WERI-Rb-1 (cell line): ENCODE measurements around the gene FAM180A.

Source experiments
- DNase-seq: peaks from one replicate; pipeline ENCODE4 v3.0.0-alpha.2; 2020
- H3K27ac ChIP-seq: fragments of 250-450 bp; sonication (Bioruptor Pico); 2 replicates; pipeline ENCODE4 v1.5.1; 2020; ENCODE audit warnings: mild to moderate bottlenecking, moderate library complexity
- H3K27me3 ChIP-seq: fragments of 250-450 bp; sonication (Bioruptor Pico); 2 replicates; pipeline ENCODE4 v1.5.1; 2021; ENCODE audit warnings: mild to moderate bottlenecking, low read depth, moderate library complexity; ENCODE audit not compliant: insufficient read depth, severe bottlenecking
- H3K36me3 ChIP-seq: fragments of 250-450 bp; sonication (Bioruptor Pico); 2 replicates; pipeline ENCODE4 v1.5.1; 2020; ENCODE audit warnings: mild to moderate bottlenecking, moderate library complexity
- H3K4me3 ChIP-seq: 2 replicates; pipeline ENCODE4 v1.5.1; 2011; ENCODE audit warnings: low read depth, mild to moderate bottlenecking, control low read depth, low read length
- H3K9me3 ChIP-seq: fragments of 250-450 bp; sonication (Bioruptor Pico); 2 replicates; pipeline ENCODE4 v1.5.1; 2021; ENCODE audit warnings: mild to moderate bottlenecking, moderate library complexity; ENCODE audit not compliant: severe bottlenecking
- CTCF ChIP-seq: IDR thresholded peaks from 2 replicates; pipeline ENCODE4 v1.5.1; 2011; ENCODE audit warnings: low read depth, mild to moderate bottlenecking, control low read depth, inconsistent platforms, low read length

FAM180A gene

GRCh38 chr7:135775230-135775629, 26.6 kb upstream of the FAM180A start:
- no peak for DNase-seq
- H3K4me3 ChIP-seq = no peak overlapping the region
- no peak overlapping the region for H3K27ac ChIP-seq
- no peak for TF ChIP-seq CTCF
- no peaks in the 10 kb centered on the region for H3K36me3 ChIP-seq
- no peaks in the 10 kb centered on the region for H3K27me3 ChIP-seq
- H3K9me3 ChIP-seq = peaks cover 4% of the 10 kb centered on the region

GRCh38 chr7:135774284-135774683, 25.7 kb upstream of the FAM180A start:
- no peak for DNase-seq

GRCh38 chr7:135773464-135773863, 24.9 kb upstream of the FAM180A start:
- H3K9me3 ChIP-seq = peaks cover 4% of the 10 kb centered on the region
- DNase-seq = no peak
- no peak overlapping the region for H3K4me3 ChIP-seq
- H3K27ac ChIP-seq = no peak overlapping the region
- no peaks in the 10 kb centered on the region for H3K27me3 ChIP-seq
- H3K36me3 ChIP-seq = no peaks in the 10 kb centered on the region
- no peak for TF ChIP-seq CTCF

More at GRCh38 chr7:135774284-135774683, 25.7 kb upstream of the FAM180A start:
- TF ChIP-seq CTCF = no peak
- Histone ChIP-seq H3K4me3 (no peak overlapping the region), H3K36me3 (no peaks in the 10 kb centered on the region), H3K27ac (no peak overlapping the region), H3K27me3 (no peaks in the 10 kb centered on the region), H3K9me3 (peaks cover 4% of the 10 kb centered on the region)

GRCh38 chr7:135772639-135773222, 24.1 kb upstream of the FAM180A start:
- Histone ChIP-seq H3K9me3 (no peaks in the 10 kb centered on the region), H3K36me3 (no peaks in the 10 kb centered on the region), H3K27me3 (no peaks in the 10 kb centered on the region), H3K27ac (no peak overlapping the region), H3K4me3 (no peak overlapping the region)
- DNase-seq = no peak
- no peak for TF ChIP-seq CTCF

- no peak for DNase-seq
- no peak for TF ChIP-seq CTCF
- no peak overlapping the region for H3K4me3 ChIP-seq
- no peaks in the 10 kb centered on the region for H3K36me3 ChIP-seq
- H3K9me3 ChIP-seq = no peaks in the 10 kb centered on the region
- H3K27ac ChIP-seq = no peak overlapping the region
- no peaks in the 10 kb centered on the region for H3K27me3 ChIP-seq
These were observed 23.5 kb upstream of the FAM180A start for GRCh38 chr7:135771961-135772638.
